HFFc6 (cell line): ENCODE measurements around the gene LAYN. TPM values are rescaled to one million over a fixed set of nuclear protein-coding genes. Genes with fewer than 3 reads are reported as not detected.
A peak's percentile ranks its signal among the peaks of the same experiment; 100 is the strongest.

Experiments used
- DNase-seq: peaks from one replicate; pipeline ENCODE4 v3.0.0-alpha.2; 2018
- H3K27ac Mint-ChIP-seq: 2 replicates; pipeline ENCODE4 v1.8.0; 2020; ENCODE audit warnings: mild to moderate bottlenecking, mixed read lengths
- H3K27me3 Mint-ChIP-seq: 2 replicates; pipeline ENCODE4 v1.8.0; 2021; ENCODE audit warnings: mild to moderate bottlenecking, moderate library complexity, mixed read lengths; ENCODE audit not compliant: insufficient read depth
- H3K36me3 Mint-ChIP-seq: 2 replicates; pipeline ENCODE4 v1.8.0; 2021; ENCODE audit warnings: low read depth, mixed read lengths
- H3K4me1 Mint-ChIP-seq: 2 replicates; pipeline ENCODE4 v1.8.0; 2020; ENCODE audit warnings: low read depth, mixed read lengths
- H3K4me3 Mint-ChIP-seq: 2 replicates; pipeline ENCODE4 v1.8.0; 2020; ENCODE audit warnings: mild to moderate bottlenecking, moderate library complexity, mixed read lengths
- H3K9me3 Mint-ChIP-seq: 2 replicates; pipeline ENCODE4 v1.8.0; 2020; ENCODE audit warnings: mild to moderate bottlenecking, mixed read lengths
- total RNA-seq, 6 experiments: library from RNA; stranded (reverse); fragmentation: NEBNext Ultra II Directional; extraction: Animal tissue kit (Norgen Biotek cat#: 25700); gene quantifications; 2 replicates in 1 of 6; 3 replicates in 5 of 6; pipeline ENCODE4 v1.2.3, GENCODE V29; 2021
- TF ChIP-seq, protein P1 (sequence below): fragments of 200-600 bp; sonication (generic); IDR thresholded peaks from 2 replicates; pipeline ENCODE4 v1.5.0; 2021; ENCODE audit warnings: antibody characterized with exemption, mild to moderate bottlenecking

The LAYN gene
- total RNA-seq, 6 experiments from 2014 or later, result 79.1 to 148 (median 132) TPM

GRCh38 chr11:111555255-111555654 lies 14.7 kb downstream of the LAYN start:
- H3K4me3 Mint-ChIP-seq, result peak overlapping the region; percentile 70
- peak; percentile 54 for DNase-seq
- TF ChIP-seq, protein P1, sequence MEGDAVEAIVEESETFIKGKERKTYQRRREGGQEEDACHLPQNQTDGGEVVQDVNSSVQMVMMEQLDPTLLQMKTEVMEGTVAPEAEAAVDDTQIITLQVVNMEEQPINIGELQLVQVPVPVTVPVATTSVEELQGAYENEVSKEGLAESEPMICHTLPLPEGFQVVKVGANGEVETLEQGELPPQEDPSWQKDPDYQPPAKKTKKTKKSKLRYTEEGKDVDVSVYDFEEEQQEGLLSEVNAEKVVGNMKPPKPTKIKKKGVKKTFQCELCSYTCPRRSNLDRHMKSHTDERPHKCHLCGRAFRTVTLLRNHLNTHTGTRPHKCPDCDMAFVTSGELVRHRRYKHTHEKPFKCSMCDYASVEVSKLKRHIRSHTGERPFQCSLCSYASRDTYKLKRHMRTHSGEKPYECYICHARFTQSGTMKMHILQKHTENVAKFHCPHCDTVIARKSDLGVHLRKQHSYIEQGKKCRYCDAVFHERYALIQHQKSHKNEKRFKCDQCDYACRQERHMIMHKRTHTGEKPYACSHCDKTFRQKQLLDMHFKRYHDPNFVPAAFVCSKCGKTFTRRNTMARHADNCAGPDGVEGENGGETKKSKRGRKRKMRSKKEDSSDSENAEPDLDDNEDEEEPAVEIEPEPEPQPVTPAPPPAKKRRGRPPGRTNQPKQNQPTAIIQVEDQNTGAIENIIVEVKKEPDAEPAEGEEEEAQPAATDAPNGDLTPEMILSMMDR, result no peak
- H3K9me3 Mint-ChIP-seq, result peaks cover 19% of the 10 kb centered on the region
- H3K27me3 Mint-ChIP-seq, result peaks cover 4% of the 10 kb centered on the region
- peak overlapping the region; percentile 98 for H3K27ac Mint-ChIP-seq
- peaks cover 66% of the 10 kb centered on the region for H3K4me1 Mint-ChIP-seq
- peaks cover 66% of the 10 kb centered on the region for H3K36me3 Mint-ChIP-seq

GRCh38 chr11:111557425-111558111 lies 17.0 kb downstream of the LAYN start:
- peak overlapping the region; percentile 98 for H3K27ac Mint-ChIP-seq
- H3K9me3 Mint-ChIP-seq, result peaks cover 19% of the 10 kb centered on the region
- TF ChIP-seq, protein P1, result no peak; the same call in 1 of the 2 replicates
- H3K4me3 Mint-ChIP-seq, result peak overlapping the region; percentile 73
- peak; percentile 99 for DNase-seq
- peaks cover 87% of the 10 kb centered on the region for H3K4me1 Mint-ChIP-seq
- peaks cover 61% of the 10 kb centered on the region for H3K36me3 Mint-ChIP-seq
- peaks cover 4% of the 10 kb centered on the region for H3K27me3 Mint-ChIP-seq

DNA sequence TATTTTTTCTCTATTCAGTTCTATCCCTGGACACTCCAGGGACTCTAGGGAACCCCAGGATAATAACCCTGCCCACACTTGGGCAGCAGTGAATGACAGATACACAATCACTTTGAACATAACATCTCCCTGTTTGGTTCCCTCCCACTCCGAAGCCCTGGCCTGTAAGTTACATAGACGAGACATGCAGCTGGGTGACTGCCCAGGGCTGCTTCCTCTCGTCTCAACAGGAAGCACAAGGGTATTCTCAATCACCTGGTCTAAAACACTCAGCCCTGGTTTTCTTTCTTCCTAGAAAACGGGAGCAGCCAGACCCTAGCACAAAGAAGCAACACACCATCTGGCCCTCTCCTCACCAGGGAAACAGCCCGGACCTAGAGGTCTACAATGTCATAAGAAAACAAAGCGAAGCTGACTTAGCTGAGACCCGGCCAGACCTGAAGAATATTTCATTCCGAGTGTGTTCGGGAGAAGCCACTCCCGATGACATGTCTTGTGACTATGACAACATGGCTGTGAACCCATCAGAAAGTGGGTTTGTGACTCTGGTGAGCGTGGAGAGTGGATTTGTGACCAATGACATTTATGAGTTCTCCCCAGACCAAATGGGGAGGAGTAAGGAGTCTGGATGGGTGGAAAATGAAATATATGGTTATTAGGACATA lies 19.4 kb downstream of the LAYN start:
- no peak overlapping the region; the same call in 1 of the 2 replicates for H3K4me3 Mint-ChIP-seq
- H3K36me3 Mint-ChIP-seq, result peaks cover 56% of the 10 kb centered on the region
- peak overlapping the region; percentile 95 for H3K27ac Mint-ChIP-seq
- DNase-seq, result no peak
- peaks cover 16% of the 10 kb centered on the region for H3K9me3 Mint-ChIP-seq
- TF ChIP-seq, protein P1, result no peak
- peaks cover 4% of the 10 kb centered on the region for H3K27me3 Mint-ChIP-seq
- peaks cover 89% of the 10 kb centered on the region for H3K4me1 Mint-ChIP-seq

GRCh38 chr11:111560800-111561199 lies 20.3 kb downstream of the LAYN start:
- H3K36me3 Mint-ChIP-seq, result peaks cover 48% of the 10 kb centered on the region
- DNase-seq, result no peak
- H3K9me3 Mint-ChIP-seq, result peaks cover 8% of the 10 kb centered on the region; the same call in 1 of the 2 replicates
- TF ChIP-seq, protein P1, result no peak
- H3K4me1 Mint-ChIP-seq, result peaks cover 87% of the 10 kb centered on the region
- peaks cover 4% of the 10 kb centered on the region for H3K27me3 Mint-ChIP-seq
- peak overlapping the region; percentile 95 for H3K27ac Mint-ChIP-seq
- H3K4me3 Mint-ChIP-seq, result peak overlapping the region; percentile 39; the same call in 1 of the 2 replicates

GRCh38 chr11:111561306-111561705 lies 20.8 kb downstream of the LAYN start:
- Mint-ChIP-seq H3K4me3 (peak overlapping the region; percentile 61), H3K36me3 (peaks cover 43% of the 10 kb centered on the region), H3K4me1 (peaks cover 87% of the 10 kb centered on the region), H3K9me3 (peaks cover 3% of the 10 kb centered on the region; the same call in 1 of the 2 replicates), H3K27ac (peak overlapping the region; percentile 95), H3K27me3 (peaks cover 7% of the 10 kb centered on the region)
- TF ChIP-seq, protein P1, result no peak
- DNase-seq, result no peak
